ENCODE data around the gene MYBPC2.

DNA sequence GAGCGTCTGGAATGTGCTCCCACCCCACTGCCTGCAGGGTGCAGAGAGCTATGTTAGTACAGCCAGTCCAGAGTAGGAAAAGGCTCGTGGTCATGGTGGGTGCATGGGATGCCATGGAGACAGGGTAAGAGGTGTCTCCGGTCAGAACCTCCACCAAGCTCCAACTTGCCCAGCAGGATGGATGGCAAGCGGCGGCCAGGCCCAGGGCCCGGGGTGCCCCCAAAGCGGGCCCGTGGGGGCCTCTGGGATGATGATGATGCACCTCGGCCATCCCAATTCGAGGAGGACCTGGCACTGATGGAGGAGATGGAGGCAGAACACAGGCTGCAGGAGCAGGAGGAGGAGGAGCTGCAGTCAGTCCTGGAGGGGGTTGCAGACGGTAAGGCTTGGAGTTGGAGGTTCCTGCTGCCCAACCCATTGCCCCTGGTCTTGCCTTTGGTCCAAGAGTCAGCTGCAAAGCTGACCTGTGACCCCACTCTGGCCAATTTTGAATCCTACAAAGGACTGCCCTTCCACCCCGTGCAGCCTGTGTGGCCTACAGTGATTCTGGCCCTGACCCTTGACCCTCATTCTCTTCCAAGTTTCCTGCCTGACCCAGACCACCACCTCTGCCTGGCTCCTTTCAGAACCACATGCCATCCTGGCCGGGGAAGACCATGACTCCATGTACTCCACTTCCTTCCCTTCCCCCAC is 33.9 kb upstream of the MYBPC2 start:
- TF ChIP-seq, protein P1, sequence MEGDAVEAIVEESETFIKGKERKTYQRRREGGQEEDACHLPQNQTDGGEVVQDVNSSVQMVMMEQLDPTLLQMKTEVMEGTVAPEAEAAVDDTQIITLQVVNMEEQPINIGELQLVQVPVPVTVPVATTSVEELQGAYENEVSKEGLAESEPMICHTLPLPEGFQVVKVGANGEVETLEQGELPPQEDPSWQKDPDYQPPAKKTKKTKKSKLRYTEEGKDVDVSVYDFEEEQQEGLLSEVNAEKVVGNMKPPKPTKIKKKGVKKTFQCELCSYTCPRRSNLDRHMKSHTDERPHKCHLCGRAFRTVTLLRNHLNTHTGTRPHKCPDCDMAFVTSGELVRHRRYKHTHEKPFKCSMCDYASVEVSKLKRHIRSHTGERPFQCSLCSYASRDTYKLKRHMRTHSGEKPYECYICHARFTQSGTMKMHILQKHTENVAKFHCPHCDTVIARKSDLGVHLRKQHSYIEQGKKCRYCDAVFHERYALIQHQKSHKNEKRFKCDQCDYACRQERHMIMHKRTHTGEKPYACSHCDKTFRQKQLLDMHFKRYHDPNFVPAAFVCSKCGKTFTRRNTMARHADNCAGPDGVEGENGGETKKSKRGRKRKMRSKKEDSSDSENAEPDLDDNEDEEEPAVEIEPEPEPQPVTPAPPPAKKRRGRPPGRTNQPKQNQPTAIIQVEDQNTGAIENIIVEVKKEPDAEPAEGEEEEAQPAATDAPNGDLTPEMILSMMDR (IDR thresholded peaks at IDR 0.05), result no peak
- TF ChIP-seq POLR2A (IDR thresholded peaks at IDR 0.05), result no peak

Data from lower leg skin (tissue), 3 donors.